C4-2B (cell line): ENCODE results near the gene HNRNPA0.

Source experiments
- CTCF ChIP-seq: fragments of 450-650 bp; conservative IDR thresholded peaks from 2 replicates; pipeline ENCODE4 v1.5.1; 2017; ENCODE audit warnings: mild to moderate bottlenecking
- ZFX ChIP-seq: fragments of 450-650 bp; IDR thresholded peaks from 2 replicates; pipeline ENCODE4 v1.6.1; 2017

DNA sequence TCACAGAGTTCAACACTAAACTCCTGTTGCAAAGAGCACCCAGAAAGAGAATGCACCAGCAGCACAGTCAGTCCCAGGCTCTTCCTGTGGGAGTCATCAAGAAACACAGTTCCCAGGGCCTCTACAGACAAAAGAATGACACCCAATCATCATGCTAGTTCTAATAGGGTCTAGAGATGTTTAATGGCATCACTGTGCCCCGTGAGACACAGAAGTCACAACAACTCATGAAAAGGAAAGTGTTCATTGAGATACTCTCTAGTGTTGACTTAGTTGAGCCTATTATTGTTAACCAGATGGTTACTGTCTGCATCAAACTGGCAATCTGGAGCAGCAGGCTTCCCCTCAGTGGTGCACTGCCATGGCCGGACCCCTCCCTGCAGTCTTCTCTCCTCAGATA, 19.8 kb downstream of the HNRNPA0 start:
- TF ChIP-seq CTCF = no peak
- TF ChIP-seq ZFX = no peak
